GM19455 (cell line): ENCODE results near the gene MYPN.
A peak's percentile ranks its signal among the peaks of the same experiment; 100 is the strongest.
"Not testable (repeated sequence)": the region's sequence is repeated elsewhere in the genome, so short reads cannot be mapped to it uniquely, and the experiment has no call there.

Experiments used
- ATAC-seq: cut with Tn5 transposase; IDR thresholded peaks from one replicate; pipeline ENCODE4 v1.9.1; 2021; ENCODE audit not compliant: unreplicated experiment

MYPN gene

GRCh38 chr10:68224810-68225209 lies 115.5 kb downstream of the MYPN start:
- no peak for ATAC-seq

GRCh38 chr10:68230268-68230667 lies 121.0 kb downstream of the MYPN start:
- no peak for ATAC-seq

GRCh38 chr10:68231106-68231816 lies 122.0 kb downstream of the MYPN start:
- ATAC-seq: peak; percentile 89

- ATAC-seq: no peak
Observed at GRCh38 chr10:68231817-68232251, 122.5 kb downstream of the MYPN start, which contains the start of gene ATOH7. ATOH7 (minus strand) TSS chr10:68232113; CDS start chr10:68231677, 436 bp downstream.

- ATAC-seq: no peak
Observed at GRCh38 chr10:68233046-68233445, 123.8 kb downstream of the MYPN start.

- ATAC-seq: no peak
Observed at GRCh38 chr10:68235111-68235510, 125.8 kb downstream of the MYPN start.

- ATAC-seq: no peak
Observed at GRCh38 chr10:68235581-68235980, 126.3 kb downstream of the MYPN start.

- ATAC-seq: no peak
Observed at GRCh38 chr10:68237173-68237572, 127.9 kb downstream of the MYPN start.

GRCh38 chr10:68238371-68238770 lies 129.1 kb downstream of the MYPN start:
- ATAC-seq: no peak

GRCh38 chr10:68239069-68239468 lies 129.8 kb downstream of the MYPN start:
- ATAC-seq: no peak

GRCh38 chr10:68239596-68240150 lies 130.4 kb downstream of the MYPN start:
- no peak for ATAC-seq

GRCh38 chr10:68242051-68242450 lies 132.8 kb downstream of the MYPN start:
- no peak for ATAC-seq

GRCh38 chr10:68246397-68246796 lies 137.1 kb downstream of the MYPN start:
- not testable (repeated sequence) for ATAC-seq

- no peak for ATAC-seq
Observed at GRCh38 chr10:68247931-68248330, 138.6 kb downstream of the MYPN start.

GRCh38 chr10:68249297-68249696 lies 140.0 kb downstream of the MYPN start:
- ATAC-seq: no peak

GRCh38 chr10:68251151-68251550 lies 141.9 kb downstream of the MYPN start:
- ATAC-seq: no peak

- no peak for ATAC-seq
Observed at GRCh38 chr10:68251625-68252495, 142.6 kb downstream of the MYPN start.

GRCh38 chr10:68253346-68253745 lies 144.1 kb downstream of the MYPN start:
- ATAC-seq: no peak

- ATAC-seq: no peak
Observed at GRCh38 chr10:68261132-68261856, 152.0 kb downstream of the MYPN start.
